Lung (tissue), 12 donors: ENCODE data around the gene TEX48. TPM values are rescaled to one million over a fixed set of nuclear protein-coding genes. Genes with fewer than 3 reads are reported as not detected.

Experiments used
- ATAC-seq: fragments of 200-7000 bp; cut with Tn5 transposase; one replicate; pipeline ENCODE4 v1.9.1; 2020; ENCODE audit warnings: moderate number of reproducible peaks; ENCODE audit not compliant: insufficient read depth, low FRiP score
- DNase-seq, 3 donors: peaks; one replicate each; pipeline ENCODE4 v3.0.0-alpha.2; 2013 to 2017
- H3K27ac ChIP-seq, 2 donors: one replicate each; pipeline ENCODE4 v1.5.1; 2013; ENCODE audit warnings: mild to moderate bottlenecking in 2 of 2, moderate library complexity in 2 of 2, control low read depth in 1 of 2, inconsistent platforms in 1 of 2, low read depth in 1 of 2, low read length in 1 of 2
- H3K27me3 ChIP-seq, 3 donors: one replicate each; pipeline ENCODE4 v1.5.1; 2013; ENCODE audit warnings: low read length in 2 of 3; ENCODE audit not compliant: control insufficient read depth in 3 of 3, insufficient read depth in 3 of 3
- H3K36me3 ChIP-seq, 4 donors: one replicate each; pipeline ENCODE4 v1.5.1; 2013; ENCODE audit warnings: low read length in 4 of 4, mild to moderate bottlenecking in 1 of 4, moderate library complexity in 1 of 4; ENCODE audit not compliant: control insufficient read depth in 4 of 4, insufficient read depth in 4 of 4
- H3K4me1 ChIP-seq, 5 donors: one replicate each; pipeline ENCODE4 v1.5.1; 2013; ENCODE audit warnings: low read length in 5 of 5, mild to moderate bottlenecking in 2 of 5, moderate library complexity in 1 of 5; ENCODE audit not compliant: control insufficient read depth in 5 of 5, insufficient read depth in 5 of 5
- H3K4me3 ChIP-seq: one replicate; pipeline ENCODE4 v1.5.1; 2013; ENCODE audit warnings: mild to moderate bottlenecking, control low read depth, moderate library complexity
- H3K9ac ChIP-seq, 2 donors: one replicate each; pipeline ENCODE4 v1.5.1; 2013; ENCODE audit warnings: low read length in 2 of 2, control low read depth in 1 of 2; ENCODE audit not compliant: insufficient read depth in 1 of 2
- H3K9me3 ChIP-seq, 4 donors: one replicate each; pipeline ENCODE4 v1.5.1; 2013; ENCODE audit warnings: low read length in 3 of 4, mild to moderate bottlenecking in 1 of 4, moderate library complexity in 1 of 4; ENCODE audit not compliant: control insufficient read depth in 4 of 4, insufficient read depth in 3 of 4
- WGBS, 2 donors: extraction: QIAGEN DNeasy Blood & Tissue Kit; methylation state at CpG; one replicate each; pipeline ENCODE4 v1.1.7; 2013; 5-methylcytosine and 5-hydroxymethylcytosine counted together
- polyA plus RNA-seq, 2 donors: library from polyadenylated mRNA; stranded (reverse); fragments of 200-250 nt; gene quantifications; one replicate each; pipeline ENCODE4 v1.2.1, GENCODE V29; 2013
- total RNA-seq, 2 donors: library from RNA; depleted of rRNA in 1 of 2; stranded (reverse); fragments of >200 nt in 1 of 2; gene quantifications; one replicate each; pipeline ENCODE4 v1.2.1, GENCODE V29; 2014 to 2021
- TF ChIP-seq, protein P1 (sequence below): IDR thresholded peaks from 2 replicates; pipeline ENCODE4 v1.5.1; 2012; ENCODE audit warnings: mild to moderate bottlenecking; ENCODE audit errors: control extremely low read depth, extremely low read depth
- donor health status: control.
- donor health status: control.
- donor health status: Bipolar disorder and iron deficiency.
- donor health status: healthy.
- donor health status: DM: yes; HTN: yes; CAD: no.

Gene TEX48
- total and polyA plus RNA-seq, 4 donors: not detected

DNA sequence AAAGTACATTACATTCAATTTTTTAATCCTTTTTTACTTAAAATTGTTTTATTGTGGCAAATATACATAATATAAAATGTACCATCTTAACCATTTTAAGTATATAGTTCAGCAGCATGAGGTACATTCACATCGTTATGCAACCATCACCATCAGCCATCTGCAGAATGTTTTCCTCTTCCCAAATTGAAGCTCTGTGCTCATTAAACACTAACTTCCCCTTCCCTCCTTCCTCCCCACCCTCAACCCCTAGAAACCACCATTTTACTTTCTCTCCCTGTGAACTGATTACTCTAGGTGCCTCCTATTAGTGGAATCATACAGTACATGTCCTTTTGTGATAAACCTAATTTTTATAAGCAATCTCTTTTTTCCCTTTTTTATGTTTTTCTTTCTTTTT, 40.0 kb downstream of the TEX48 start:
- no peaks in the 10 kb centered on the region for H3K9me3 ChIP-seq
- no peaks in the 10 kb centered on the region for H3K4me1 ChIP-seq
- no peak overlapping the region for H3K27ac ChIP-seq
- no peak overlapping the region for H3K4me3 ChIP-seq
- 34 to 60% methylated on average over 1 of the region's 1 CpG for WGBS, 2 donors
- H3K36me3 ChIP-seq: peaks cover 7 to 38% (median 29%) of the 10 kb centered on the region in 4 donors
- no peak overlapping the region for H3K9ac ChIP-seq
- ATAC-seq (no peak), DNase-seq (no peak)
- TF ChIP-seq, protein P1, sequence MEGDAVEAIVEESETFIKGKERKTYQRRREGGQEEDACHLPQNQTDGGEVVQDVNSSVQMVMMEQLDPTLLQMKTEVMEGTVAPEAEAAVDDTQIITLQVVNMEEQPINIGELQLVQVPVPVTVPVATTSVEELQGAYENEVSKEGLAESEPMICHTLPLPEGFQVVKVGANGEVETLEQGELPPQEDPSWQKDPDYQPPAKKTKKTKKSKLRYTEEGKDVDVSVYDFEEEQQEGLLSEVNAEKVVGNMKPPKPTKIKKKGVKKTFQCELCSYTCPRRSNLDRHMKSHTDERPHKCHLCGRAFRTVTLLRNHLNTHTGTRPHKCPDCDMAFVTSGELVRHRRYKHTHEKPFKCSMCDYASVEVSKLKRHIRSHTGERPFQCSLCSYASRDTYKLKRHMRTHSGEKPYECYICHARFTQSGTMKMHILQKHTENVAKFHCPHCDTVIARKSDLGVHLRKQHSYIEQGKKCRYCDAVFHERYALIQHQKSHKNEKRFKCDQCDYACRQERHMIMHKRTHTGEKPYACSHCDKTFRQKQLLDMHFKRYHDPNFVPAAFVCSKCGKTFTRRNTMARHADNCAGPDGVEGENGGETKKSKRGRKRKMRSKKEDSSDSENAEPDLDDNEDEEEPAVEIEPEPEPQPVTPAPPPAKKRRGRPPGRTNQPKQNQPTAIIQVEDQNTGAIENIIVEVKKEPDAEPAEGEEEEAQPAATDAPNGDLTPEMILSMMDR: no peak
- H3K27me3 ChIP-seq: no peaks in the 10 kb centered on the region

DNA sequence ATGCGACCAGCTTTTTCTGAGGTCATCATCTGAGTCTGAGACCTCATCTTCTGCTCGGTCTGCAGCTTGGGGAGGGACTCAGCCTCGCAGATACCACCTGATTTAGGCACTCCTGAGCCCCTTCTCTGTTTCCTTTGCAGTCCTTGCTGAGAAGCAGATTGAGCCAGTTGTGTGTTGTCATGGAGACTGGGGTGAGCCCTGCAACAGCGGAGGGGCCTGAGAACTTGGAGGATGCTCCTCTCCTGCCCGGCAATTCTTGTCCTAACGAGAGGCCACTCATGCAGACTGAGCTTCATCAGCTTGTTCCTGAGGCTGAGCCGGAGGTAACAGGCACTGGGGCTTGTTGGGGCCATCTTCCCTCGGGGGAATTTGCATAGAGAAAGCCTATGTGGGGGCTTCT, 43.6 kb downstream of the TEX48 start:
- TF ChIP-seq, protein P1: no peak
- ATAC-seq (no peak), DNase-seq (no peak)
- Histone ChIP-seq H3K27me3 (no peaks in the 10 kb centered on the region), H3K9me3 (peaks cover 0 to 2% (median 0%) of the 10 kb centered on the region in 4 donors), H3K4me3 (no peak overlapping the region), H3K36me3 (peaks cover 3 to 34% (median 20%) of the 10 kb centered on the region in 4 donors), H3K4me1 (no peaks in the 10 kb centered on the region), H3K27ac (no peak overlapping the region), H3K9ac (no peak overlapping the region)
- WGBS, 2 donors: 95 to 98% methylated on average over 8 of the region's 8 CpGs

DNA sequence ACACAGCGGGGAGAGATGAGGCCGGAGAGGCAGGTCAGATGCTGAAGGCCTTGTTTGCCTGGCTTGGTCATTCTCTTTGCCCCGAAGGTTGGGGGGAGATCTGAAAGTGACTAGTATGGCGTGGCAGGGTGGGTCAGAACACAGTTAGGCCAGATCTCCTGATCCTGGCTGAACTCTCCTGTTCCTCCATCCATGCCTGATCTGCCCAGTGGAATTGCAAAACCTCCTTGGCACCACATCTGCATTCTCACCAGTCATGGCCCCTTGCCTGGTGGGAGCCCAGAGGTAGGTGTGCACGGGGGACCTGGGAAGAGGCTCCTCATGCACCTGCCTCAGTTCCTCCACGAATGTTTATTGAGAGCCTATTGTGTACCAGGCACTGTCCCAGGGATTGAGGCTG, 47.6 kb downstream of the TEX48 start:
- Histone ChIP-seq H3K4me1 (no peaks in the 10 kb centered on the region), H3K4me3 (no peak overlapping the region), H3K36me3 (peaks cover 0 to 39% (median 30%) of the 10 kb centered on the region in 4 donors), H3K27ac (no peak overlapping the region), H3K27me3 (no peaks in the 10 kb centered on the region), H3K9ac (no peak overlapping the region), H3K9me3 (peaks cover 0 to 2% (median 0%) of the 10 kb centered on the region in 4 donors)
- no peak for ATAC-seq
- TF ChIP-seq, protein P1: no peak
- no peak for DNase-seq
- WGBS, 2 donors: 90 to 96% methylated on average over 6 of the region's 6 CpGs
